Parathyroid adenoma (tissue), 2 donors: ENCODE results near the gene TRAP1.

Experiments
- H2AFZ ChIP-seq: fragments of 300-600 bp; sonication (generic); one replicate; pipeline ENCODE4 v1.7.0; 2017; ENCODE audit warnings: antibody characterized with exemption, mild to moderate bottlenecking
- H3K27ac ChIP-seq: fragments of 300-600 bp; sonication (generic); one replicate; pipeline ENCODE4 v1.7.0; 2017
- H3K27me3 ChIP-seq: fragments of 300-600 bp; sonication (generic); one replicate; pipeline ENCODE4 v1.7.0; 2017; ENCODE audit warnings: low read length; ENCODE audit not compliant: control insufficient read depth, insufficient read depth
- H3K36me3 ChIP-seq: fragments of 300-600 bp; sonication (generic); one replicate; pipeline ENCODE4 v1.7.0; 2017; ENCODE audit warnings: low read length; ENCODE audit not compliant: control insufficient read depth, insufficient read depth
- H3K4me1 ChIP-seq: fragments of 300-600 bp; sonication (generic); one replicate; pipeline ENCODE4 v1.7.0; 2017; ENCODE audit warnings: control low read depth
- H3K4me2 ChIP-seq: fragments of 300-600 bp; sonication (generic); one replicate; pipeline ENCODE4 v1.7.0; 2017; ENCODE audit warnings: low read length
- H3K4me3 ChIP-seq: fragments of 300-600 bp; sonication (generic); one replicate; pipeline ENCODE4 v1.7.0; 2017; ENCODE audit warnings: low read depth, low read length
- H3K79me2 ChIP-seq: fragments of 300-600 bp; sonication (generic); one replicate; pipeline ENCODE4 v1.7.0; 2017; ENCODE audit warnings: control low read depth
- H3K9ac ChIP-seq: fragments of 300-600 bp; sonication (generic); one replicate; pipeline ENCODE4 v1.7.0; 2017; ENCODE audit warnings: mild to moderate bottlenecking
- H3K9me3 ChIP-seq: fragments of 300-600 bp; sonication (generic); one replicate; pipeline ENCODE4 v1.7.0; 2017; ENCODE audit warnings: low read length; ENCODE audit not compliant: control insufficient read depth
- CTCF ChIP-seq: fragments of 300-600 bp; sonication (generic); IDR thresholded peaks from one replicate; pipeline ENCODE4 v1.7.0; 2017; ENCODE audit warnings: antibody characterized with exemption, mild to moderate bottlenecking
- donor health status: primary hyperparathyroidism.

Gene TRAP1

GRCh38 chr16:3664187-3664896, 53.0 kb downstream of the TRAP1 start:
- Histone ChIP-seq H3K27ac (no peak overlapping the region), H3K79me2 (no peaks in the 10 kb centered on the region), H3K36me3 (no peaks in the 10 kb centered on the region), H3K9me3 (no peaks in the 10 kb centered on the region), H3K4me2 (no peak overlapping the region), H2AFZ (no peak overlapping the region), H3K9ac (no peak overlapping the region), H3K4me3 (no peak overlapping the region), H3K4me1 (no peaks in the 10 kb centered on the region), H3K27me3 (no peaks in the 10 kb centered on the region)
- no peak for TF ChIP-seq CTCF

GRCh38 chr16:3662601-3663000, 54.7 kb downstream of the TRAP1 start:
- no peaks in the 10 kb centered on the region for H3K36me3 ChIP-seq
- H3K27me3 ChIP-seq = no peaks in the 10 kb centered on the region
- H3K4me2 ChIP-seq = no peak overlapping the region
- H3K4me3 ChIP-seq = no peak overlapping the region
- no peak overlapping the region for H2AFZ ChIP-seq
- no peaks in the 10 kb centered on the region for H3K4me1 ChIP-seq
- no peak for TF ChIP-seq CTCF
- H3K27ac ChIP-seq = no peak overlapping the region
- H3K9me3 ChIP-seq = no peaks in the 10 kb centered on the region
- H3K79me2 ChIP-seq = no peaks in the 10 kb centered on the region
- no peak overlapping the region for H3K9ac ChIP-seq

GRCh38 chr16:3661922-3662321, 55.4 kb downstream of the TRAP1 start:
- H3K27me3 ChIP-seq = no peaks in the 10 kb centered on the region
- no peak overlapping the region for H3K27ac ChIP-seq
- H3K4me1 ChIP-seq = no peaks in the 10 kb centered on the region
- H3K4me3 ChIP-seq = no peak overlapping the region
- H2AFZ ChIP-seq = no peak overlapping the region
- no peaks in the 10 kb centered on the region for H3K36me3 ChIP-seq
- H3K79me2 ChIP-seq = no peaks in the 10 kb centered on the region
- TF ChIP-seq CTCF = no peak
- no peak overlapping the region for H3K9ac ChIP-seq
- no peak overlapping the region for H3K4me2 ChIP-seq
- H3K9me3 ChIP-seq = no peaks in the 10 kb centered on the region

GRCh38 chr16:3661311-3661710, 56.0 kb downstream of the TRAP1 start:
- Histone ChIP-seq H3K36me3 (no peaks in the 10 kb centered on the region), H3K9ac (no peak overlapping the region), H3K27me3 (no peaks in the 10 kb centered on the region), H3K4me3 (no peak overlapping the region), H3K4me1 (no peaks in the 10 kb centered on the region), H3K27ac (no peak overlapping the region), H3K4me2 (no peak overlapping the region), H3K79me2 (no peaks in the 10 kb centered on the region), H3K9me3 (no peaks in the 10 kb centered on the region), H2AFZ (no peak overlapping the region)
- no peak for TF ChIP-seq CTCF

- Histone ChIP-seq H3K4me3 (no peak overlapping the region), H3K36me3 (no peaks in the 10 kb centered on the region), H3K79me2 (no peaks in the 10 kb centered on the region), H3K27me3 (no peaks in the 10 kb centered on the region), H3K4me1 (no peaks in the 10 kb centered on the region), H3K9me3 (no peaks in the 10 kb centered on the region), H3K27ac (no peak overlapping the region), H3K4me2 (no peak overlapping the region), H3K9ac (no peak overlapping the region), H2AFZ (no peak overlapping the region)
- no peak for TF ChIP-seq CTCF
Observed at GRCh38 chr16:3659251-3659650, 58.1 kb downstream of the TRAP1 start.
